Activated T-cell treated with anti-CD3 and anti-CD28 coated beads for 48 hours (primary cell): ENCODE measurements around the gene COL23A1.
A peak's percentile ranks its signal among the peaks of the same experiment; 100 is the strongest.

Experiments
- DNase-seq: peaks from one replicate; pipeline ENCODE4 v3.0.0-alpha.2; 2020; ENCODE audit warnings: low read depth

Gene COL23A1

DNA sequence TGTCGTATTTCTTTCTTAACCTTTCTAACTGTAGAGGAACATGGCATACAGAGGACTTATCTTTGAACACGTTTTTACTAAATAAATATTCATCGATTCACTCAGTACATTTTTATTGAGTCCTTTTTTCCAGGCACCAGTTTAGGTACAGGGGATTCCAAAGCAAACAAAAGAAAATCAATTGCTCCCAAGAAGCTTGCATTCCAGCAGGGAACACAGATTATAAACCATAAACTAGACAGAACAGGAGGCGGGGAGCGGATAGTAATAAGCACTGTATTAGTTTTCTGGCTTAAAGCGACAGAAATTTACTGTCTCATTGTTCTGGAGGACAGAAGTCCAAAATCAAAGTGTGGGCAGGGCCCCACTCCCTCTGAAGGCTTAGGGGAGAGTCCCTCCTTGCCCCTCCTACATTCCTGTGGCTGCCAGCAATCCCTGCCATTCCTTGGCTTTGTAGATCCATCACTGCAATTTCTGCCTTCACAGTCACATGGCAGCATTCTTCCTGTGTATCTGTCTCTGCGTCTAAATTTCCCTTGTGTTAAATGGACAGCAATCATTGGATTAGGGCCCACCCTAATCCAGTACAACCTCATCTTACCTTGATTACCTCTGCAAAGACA, 115.5 kb downstream of the COL23A1 start:
- DNase-seq: no peak

DNA sequence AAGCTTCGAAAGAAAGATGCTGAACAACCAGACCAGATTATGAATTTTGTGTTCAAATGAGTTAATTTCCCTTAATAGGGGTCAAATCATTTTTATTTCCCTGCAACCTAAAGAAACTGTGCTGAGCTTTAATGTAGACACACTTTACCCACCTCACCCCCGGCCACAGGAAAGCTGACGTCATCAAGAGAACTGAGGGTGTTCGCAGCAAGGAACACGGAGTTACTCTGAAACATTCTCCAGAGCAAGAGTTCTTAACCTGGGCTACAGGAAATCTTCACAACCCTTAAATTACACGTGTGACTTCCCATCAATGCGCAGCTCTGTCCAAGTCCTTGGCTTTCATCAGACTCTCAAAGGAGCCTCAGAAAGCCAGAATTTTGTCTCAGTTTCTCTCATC, 116.3 kb downstream of the COL23A1 start:
- no peak for DNase-seq

DNA sequence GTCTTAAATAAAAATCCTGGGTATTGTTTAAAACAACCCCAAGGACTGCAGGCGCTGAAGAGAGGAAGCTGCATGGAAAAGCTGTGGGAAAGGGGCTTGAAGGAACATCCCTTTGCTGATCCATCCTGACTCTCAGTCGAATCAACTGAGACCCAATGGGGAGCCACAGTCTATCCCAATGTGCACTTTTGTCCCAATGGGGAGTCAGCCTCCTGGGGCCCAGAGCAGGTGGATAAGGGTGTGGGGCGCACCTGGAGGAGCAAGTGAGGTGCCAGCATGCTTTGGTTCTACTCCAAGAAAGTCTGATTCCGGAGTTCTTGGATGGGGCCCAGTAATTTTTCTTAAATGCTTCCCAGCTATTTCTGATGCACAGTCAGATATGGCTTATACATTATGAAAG, 118.1 kb downstream of the COL23A1 start:
- no peak for DNase-seq

DNA sequence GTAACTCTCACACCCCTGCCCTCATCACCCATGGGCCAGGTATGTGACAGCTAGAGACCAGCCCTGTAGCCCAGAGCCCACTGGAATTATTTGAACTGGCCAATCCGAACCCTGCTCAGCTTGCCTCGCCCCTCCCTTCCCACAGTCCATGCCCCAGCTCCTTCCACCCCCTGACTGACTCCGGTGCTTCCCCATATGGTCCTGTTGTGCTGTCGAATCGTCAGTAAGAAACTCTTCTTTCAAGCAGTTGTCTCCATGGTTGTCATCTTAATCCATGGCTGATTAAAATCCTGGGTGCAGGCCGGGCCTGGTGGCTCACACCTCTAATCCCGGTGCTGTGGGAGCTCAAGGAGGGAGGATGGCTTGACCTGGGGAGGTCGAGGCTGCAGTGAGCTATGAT, 118.5 kb downstream of the COL23A1 start:
- no peak for DNase-seq

DNA sequence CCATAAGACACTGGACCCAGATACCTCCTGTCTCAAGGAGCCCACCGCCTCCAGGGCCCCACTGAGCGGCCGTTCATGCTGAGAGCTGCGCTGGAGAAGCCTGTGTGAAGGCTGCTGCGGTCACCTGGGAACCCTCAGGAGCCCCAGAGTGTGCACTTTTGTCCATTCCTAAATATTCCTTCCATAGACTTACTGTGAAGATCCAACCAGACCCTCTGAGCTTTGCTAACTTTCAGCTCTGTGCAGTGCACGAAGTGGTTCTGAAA, 119.5 kb downstream of the COL23A1 start:
- DNase-seq: no peak

DNA sequence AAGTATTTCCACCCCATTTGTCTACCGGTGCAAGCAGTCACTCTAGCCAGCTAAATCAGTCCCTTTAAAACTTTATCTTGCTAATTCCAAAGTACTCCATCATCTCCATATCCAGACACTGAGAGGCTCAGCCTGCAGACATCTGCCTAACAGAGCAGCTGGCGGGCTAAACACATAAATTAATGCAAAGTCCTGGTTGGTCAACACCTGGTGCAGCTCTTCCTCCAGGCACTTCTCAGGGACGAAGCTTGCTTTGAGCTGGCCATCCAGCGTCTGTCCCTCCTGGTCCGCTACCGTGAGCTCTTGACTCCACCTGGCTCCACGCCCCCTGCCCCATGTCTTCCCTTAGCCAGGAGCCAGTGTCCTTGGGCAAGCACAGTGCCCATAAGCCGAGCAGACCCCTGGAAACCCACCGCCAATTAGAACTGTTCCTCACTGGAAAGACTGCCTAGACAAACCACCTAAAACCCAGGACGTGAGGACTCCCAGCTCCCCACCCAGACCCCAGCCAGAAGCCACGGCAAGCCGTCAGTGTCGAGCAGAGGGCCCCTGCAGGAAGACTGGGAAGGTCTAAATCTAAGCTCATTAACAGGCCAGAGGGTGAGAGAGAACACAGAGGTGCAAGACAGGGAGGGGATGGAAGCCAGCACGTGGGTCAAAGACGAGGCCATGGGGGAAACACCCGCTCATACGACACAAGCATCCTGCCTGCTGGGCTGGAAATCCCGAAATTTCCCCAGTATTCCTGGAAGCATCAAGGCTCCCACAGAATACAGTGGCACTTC, 120.0 kb downstream of the COL23A1 start:
- DNase-seq: no peak

DNA sequence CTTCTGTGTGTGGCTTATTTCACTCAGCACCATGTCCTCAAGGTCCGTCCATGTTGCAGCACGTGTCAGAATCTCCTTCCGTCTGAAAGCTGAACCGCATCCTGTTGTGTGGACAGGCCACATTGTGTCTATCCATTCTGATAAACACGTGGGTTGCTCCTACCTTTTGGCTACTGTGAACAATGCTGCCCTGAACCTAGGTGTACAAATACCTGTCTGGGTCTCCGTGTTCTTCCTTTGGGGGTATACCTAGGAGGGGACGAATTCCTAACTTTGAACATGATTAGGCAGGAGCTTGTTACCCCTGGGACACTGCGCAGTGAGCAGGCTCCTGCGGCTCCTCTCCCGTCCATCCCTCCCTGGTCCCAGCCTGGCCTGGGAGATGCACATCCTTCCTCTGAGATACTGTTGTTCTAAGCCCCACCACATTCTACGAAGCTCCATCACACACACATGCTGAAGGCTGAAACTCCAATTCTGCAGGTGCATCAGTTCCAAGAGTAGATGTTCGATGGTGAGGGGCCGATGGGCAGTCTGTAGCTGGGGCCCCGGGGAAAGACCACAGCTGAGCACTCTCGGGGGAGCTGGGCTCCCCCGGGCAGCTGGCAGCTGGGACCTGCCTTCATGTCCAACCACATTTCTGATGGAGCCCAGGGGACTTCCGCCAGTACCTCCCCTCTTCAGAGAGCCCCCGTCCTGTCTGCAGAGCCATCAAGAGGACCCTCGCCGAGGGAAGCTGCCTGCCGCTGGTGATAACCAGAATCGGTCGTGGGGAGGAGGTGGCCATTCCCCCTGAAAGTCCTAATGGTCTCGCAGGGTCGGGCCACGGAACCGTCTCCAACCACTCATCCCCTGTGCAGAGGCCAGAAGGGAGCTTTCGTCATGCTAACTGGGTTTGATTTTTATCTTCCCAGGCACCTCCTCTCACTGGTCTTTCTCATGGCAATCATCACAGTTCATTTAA, 120.9 kb downstream of the COL23A1 start:
- no peak for DNase-seq

DNA sequence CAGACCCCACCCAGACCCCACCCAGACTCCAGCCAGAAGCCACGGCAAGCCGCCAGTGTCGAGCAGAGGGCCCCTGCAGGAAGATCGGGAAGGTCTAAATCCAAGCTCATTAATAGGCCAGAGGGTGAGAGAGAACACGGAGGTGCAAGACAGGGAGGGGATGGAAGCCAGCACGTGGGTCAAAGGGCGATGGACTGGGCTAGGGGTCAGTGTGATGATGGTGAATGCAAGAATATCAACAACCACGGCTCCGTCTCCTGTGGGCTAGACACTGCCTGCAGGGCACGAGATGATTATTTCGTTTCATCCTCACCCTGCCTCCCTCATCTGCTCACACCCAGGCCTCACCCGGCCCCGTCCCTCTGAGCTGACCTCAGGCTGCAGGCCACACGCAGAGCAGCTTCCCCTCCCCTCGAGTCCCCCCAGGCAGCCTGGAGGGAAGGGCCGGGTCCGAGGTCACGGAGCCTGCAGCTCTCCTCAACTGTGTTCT, 122.0 kb downstream of the COL23A1 start:
- no peak for DNase-seq

DNA sequence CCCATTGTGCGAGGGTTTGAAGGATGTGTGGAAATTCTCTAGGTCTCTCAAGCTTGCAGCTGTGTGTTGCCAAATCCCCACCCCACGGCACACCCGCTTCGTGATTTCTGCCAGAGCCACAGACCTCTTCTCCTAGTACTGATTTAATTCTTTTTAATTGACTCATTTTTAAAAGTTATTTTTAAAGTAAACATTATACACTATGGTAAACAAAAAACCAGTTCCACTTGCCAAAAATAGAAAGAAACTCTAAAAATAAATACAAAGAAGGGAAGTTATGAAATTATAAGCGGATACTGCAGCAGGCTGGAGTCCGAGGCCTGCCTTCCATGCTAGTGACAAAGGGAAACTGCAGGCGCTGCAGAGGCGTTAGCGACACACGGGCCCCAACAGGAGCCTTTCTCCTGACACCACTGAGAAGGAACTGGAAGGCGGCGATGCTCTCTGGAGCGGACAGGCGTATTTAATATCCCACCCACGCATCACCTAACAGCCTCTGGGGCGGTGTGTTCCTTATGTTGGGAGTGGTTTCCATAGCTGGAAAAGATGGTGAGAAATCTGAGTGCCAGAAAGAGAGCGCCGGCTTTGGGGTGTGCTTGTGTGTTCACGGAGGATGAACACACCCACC, 122.5 kb downstream of the COL23A1 start:
- no peak for DNase-seq

DNA sequence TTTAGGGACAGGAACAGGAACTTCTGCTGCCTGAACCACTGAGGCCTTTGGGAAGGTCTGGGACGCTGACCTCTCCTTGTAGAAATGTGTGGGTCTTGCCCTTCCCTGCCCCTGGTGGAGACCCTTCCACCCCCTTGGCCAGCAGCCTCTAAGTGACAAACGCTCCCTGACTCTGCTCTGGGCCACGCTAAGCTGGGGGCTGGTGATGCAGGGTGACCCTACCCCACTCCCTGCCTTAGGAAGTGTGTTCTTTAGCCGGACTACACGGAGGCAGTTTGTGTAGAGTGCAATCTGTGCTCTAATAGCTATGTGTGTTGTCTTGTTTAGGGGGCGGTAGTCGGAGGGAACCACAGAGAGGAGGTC, 123.0 kb downstream of the COL23A1 start:
- no peak for DNase-seq

DNA sequence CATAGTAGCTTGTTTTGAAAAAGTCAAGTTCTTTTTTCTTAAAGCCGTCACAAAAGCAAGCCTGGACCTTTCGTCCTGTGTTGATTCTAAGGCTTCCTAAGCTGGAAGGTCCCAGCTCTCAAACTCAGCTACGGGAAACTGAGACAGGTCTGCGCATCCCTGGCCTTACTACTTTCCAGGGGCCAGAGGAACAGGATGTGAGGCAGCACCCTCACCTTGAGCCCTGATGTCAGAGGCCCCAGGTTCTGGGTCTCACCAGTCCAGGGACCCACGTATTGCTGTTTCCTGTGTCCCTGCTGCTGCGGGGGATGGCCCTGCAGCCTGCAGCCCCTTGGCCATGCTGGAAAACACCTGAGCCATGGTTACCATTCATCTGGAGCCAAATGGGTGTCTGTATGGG, 123.9 kb downstream of the COL23A1 start:
- no peak for DNase-seq

DNA sequence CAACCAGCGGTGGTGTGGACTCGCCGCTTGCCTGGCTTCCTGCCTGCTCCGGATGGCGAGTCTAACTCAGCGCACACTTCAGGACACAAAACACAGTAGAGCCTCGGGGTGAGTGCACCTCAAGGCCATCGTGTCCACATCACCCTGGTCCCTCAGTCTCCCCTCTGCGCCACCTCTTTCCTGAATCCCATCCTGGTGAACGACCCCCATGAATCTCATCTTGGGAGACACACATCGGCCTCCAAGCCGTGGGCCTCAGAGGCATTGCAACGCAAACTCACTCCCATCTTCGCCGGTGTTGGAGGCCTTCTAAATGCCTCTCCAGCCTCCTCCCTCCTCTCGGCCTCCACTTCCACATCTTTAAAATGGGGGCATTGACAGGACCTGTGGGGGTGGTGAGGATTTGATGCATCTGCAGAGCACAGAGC, 124.3 kb downstream of the COL23A1 start:
- no peak for DNase-seq

DNA sequence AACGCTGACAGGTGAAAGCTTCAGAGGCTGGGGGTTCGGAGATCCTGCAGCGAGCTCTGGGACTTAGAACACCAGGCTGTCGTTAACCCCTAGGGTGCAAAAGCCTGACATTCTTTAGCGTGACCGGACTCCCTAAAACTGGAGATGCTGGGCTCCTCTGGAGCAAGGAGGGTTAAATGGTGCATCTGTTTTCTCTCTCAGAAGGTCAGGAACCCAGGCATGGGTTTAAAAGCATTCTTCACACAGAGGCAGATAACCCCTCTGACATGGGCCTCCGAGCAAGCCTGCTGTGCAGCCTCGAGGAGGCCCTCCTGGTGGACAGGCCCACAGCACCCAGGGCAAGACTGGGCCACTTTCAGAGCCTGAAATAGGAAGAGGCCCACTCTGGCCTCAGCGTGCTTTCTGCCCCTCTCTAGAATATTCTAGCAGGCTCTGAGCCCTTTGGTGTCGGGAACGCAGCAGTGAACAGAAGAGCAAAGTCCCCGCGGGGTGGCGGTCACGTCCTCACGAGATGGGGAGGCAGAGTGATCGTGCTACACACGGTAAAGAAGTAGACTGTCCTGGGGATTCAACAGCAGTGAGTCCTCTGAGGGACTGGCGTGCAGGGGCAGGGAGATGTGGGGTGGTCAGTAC, 124.8 kb downstream of the COL23A1 start:
- no peak for DNase-seq

DNA sequence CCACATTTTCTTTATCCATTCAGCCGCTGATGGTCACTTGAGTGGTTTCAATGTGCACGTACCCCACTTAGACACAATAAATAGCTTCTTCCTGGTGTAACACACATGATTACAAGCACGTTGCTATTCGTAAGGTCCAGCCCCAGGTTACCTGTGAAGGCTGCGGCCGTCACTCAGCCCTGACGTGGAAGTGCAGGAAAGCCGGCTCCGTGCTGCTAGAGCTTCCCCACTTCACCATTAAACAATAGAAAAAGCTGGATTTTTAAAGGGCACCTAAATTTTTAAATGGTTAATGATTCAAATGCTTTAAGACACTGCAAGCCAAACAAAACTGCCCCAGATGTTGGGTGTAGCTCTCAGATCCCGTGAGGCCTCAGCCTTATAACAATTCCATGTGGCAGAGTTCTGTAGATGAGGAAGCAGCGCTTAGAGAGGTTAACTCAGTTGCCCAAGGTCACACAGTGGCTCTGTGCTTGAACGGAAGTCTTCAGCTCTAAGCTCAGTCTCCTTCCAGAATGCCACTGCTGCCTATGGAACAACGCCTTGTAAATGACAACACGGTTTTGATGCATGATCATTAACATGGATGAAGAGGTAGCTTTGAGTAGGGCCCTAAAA, 125.7 kb downstream of the COL23A1 start:
- no peak for DNase-seq

DNA sequence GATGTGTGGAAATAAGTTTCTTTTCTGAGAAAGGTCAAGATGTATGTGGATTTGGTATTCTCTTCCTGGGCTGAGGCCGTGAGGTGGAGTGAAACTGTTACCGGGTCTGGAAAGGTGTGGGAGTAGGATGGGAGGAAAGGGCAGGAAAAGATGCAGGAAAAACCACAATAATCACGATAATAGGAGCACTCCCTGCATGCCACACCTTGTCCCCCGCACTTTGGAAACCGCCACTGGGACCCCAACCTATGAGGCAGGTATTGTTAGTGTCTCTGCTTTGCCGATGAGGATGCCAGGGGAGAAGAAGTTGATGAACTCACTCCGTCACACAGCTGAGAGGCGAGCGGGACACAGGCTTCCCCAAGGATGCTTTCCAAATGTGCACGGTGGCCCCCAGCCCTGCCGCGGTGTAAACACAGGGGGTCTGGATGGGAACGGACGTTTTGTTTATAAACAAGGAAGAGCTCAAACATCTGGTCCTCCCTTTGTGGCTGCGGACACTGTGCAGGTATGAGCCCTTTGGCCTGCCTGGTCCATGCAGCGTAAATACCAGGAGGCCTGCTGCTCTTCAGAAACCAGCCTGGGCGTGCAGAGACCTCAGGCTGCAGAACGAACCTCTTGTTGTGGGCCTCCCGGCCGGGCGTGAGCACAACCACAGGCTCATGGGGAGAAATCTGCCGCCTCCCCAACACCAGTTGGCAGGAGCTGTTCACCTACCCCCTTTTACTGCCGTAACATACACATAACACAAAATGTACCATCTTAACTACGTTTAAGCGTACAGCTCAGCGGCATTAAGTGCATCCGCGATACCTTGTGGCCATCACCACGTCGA, 126.7 kb downstream of the COL23A1 start:
- no peak for DNase-seq

DNA sequence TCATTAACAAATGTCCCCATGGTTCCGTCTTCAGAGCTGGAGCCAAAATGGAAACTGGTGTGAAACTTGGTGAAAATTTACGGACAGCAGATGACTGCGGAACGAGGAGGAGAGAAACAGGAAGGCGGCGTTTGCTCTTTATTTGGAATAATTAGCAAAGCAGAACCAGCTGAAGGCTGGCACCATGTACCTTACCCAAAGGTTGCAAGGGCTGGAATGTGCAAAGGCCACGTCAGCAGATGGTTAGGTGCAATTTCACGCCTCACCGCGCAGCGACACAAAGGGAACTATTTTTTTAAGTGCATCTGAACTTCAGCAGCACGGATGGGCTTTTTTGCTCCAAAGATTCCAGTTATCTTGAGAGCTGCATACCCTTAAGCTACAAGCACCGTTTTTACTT, 127.4 kb downstream of the COL23A1 start:
- no peak for DNase-seq

DNA sequence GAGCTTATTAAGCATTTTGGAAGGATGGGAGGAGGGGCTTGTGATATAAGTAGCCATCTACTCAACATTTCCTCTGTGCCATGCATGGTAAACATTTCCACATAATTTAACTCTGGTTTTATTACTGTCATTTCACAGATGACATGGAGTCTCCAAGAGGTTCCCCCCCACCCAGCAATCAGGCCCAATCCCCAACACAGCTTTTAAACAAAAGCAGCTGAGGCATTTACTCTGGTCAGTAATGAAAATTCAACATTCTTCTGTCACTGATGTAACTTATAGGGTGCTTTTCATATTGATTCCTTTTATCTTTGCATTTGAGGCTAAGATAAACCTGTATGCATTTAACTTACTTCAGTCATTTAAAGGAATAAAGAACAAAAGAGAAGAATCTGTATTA, 128.1 kb downstream of the COL23A1 start:
- no peak for DNase-seq

DNA sequence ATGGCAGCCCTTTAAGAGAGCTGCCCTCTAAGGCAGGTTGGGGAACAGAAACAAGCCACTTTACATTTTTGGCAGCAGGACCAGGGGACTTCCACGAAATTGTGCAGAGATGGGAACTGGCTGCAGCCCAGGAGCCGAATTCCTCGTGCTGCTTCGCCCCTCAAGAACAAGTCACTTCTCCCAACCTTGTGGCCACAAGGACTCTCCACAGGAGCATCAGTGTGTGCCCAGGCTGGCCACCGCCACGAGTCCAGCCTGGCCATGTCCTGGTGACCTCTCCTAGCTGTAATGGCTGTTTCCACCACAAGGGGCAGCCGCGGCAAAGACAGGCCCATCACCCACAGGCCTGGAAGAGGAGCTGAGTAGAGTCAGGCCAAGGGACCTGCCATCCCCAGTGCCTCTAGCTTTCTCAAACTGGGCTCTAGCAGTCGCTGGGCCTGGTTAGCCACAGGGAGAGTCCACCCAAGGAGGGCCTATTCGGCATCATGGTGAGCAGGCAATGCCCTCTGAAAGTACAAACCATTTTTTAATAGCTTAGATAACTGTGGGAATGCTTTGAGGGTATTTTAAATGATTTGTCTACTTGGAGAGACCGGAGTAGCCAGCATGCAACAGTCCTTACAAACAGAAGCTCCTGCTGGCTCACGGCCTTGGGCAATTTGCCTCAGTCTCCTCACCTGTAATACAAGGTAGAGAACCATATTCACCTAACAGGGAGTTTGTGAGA, 129.0 kb downstream of the COL23A1 start:
- peak; percentile 37 for DNase-seq

DNA sequence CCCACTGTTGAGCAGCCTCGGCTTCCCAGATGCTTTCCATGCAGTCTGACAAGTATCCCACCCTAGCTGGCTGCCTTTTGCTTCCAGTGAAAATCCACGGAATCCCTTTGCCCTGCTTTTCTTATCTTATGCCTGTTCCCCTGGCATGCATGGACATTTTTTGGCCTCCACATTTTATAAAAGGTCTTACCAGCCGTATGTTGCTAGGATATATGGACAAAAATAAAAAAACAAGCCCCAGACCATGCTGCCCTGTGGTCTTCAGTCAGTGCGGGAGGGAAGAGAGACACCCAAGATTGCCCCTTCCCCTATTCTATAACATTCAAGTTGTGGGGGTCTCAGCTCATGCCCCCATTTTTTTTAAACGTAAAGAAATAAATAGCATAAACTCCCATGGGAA, 129.6 kb downstream of the COL23A1 start:
- DNase-seq: no peak

DNA sequence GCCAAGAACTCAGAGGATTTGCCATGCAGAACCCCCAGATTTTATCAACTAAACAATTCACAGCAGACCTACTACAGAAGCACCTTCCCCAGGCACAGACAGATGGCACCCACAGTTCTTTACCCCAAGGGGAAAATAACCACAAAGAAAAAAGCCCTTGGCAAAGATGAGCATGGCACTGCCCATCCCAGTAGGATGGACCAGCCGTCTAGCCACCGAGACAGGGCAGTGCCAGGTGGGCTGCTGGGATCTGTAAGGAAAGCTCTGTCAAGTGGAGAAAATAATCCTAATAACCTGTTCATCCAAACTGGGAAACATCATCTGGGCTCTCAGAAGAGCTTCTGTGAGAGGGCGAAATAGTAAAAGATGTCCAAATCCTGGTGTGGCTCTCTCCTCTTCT, 130.0 kb downstream of the COL23A1 start:
- DNase-seq: no peak
